Thoracic aorta (tissue), 2 donors: ENCODE data around the gene LRRK1. TPM values are rescaled to one million over a fixed set of nuclear protein-coding genes. Genes with fewer than 3 reads are reported as not detected.

Source experiments
- ATAC-seq: fragments of 150-250 bp; one replicate; pipeline ENCODE4 v1.8.0; 2017; ENCODE audit warnings: low read depth; ENCODE audit not compliant: insufficient number of reproducible peaks, low FRiP score
- DNase-seq: peaks from one replicate; pipeline ENCODE4 v3.0.0-alpha.2; 2020; ENCODE audit warnings: low spot score
- H3K27ac ChIP-seq, 2 donors: fragments of 200-600 bp; sonication (generic); 1 replicate in 1 of 2; 2 replicates in 1 of 2; pipeline ENCODE4 v1.5.1; 2016; ENCODE audit warnings: mild to moderate bottlenecking in 2 of 2, moderate library complexity in 2 of 2
- H3K27me3 ChIP-seq: fragments of 200-600 bp; sonication (generic); replicated peaks from 2 replicates; pipeline ENCODE4 v1.6.0; 2016; ENCODE audit warnings: mild to moderate bottlenecking; ENCODE audit not compliant: insufficient read depth
- H3K36me3 ChIP-seq: fragments of 200-600 bp; sonication (generic); one replicate; pipeline ENCODE4 v1.5.1; 2016
- H3K4me1 ChIP-seq, 2 donors: fragments of 200-600 bp; sonication (generic); 1 replicate in 1 of 2; 2 replicates in 1 of 2; pipeline versions ENCODE4 v1.5.1 to v1.6.0; 2016; ENCODE audit warnings: low read depth in 2 of 2, mild to moderate bottlenecking in 1 of 2; ENCODE audit not compliant: control insufficient read depth in 1 of 2
- H3K4me3 ChIP-seq: fragments of 200-600 bp; sonication (generic); 2 replicates; pipeline ENCODE4 v1.5.1; 2016; ENCODE audit warnings: mild to moderate bottlenecking
- H3K9me3 ChIP-seq: fragments of 200-600 bp; sonication (generic); 2 replicates; pipeline ENCODE4 v1.5.1; 2016
- total RNA-seq, 2 donors: library from RNA; depleted of rRNA; stranded (reverse); fragments of >200 nt; gene quantifications; one replicate each; pipeline versions ENCODE4 v1.1.0 to v1.2.3, GENCODE V29; 2016
- TF ChIP-seq, protein P1 (sequence below): fragments of 200-600 bp; sonication (generic); IDR thresholded peaks from one replicate; pipeline ENCODE4 v1.5.1; 2019; ENCODE audit warnings: antibody characterized with exemption

LRRK1 gene
- total RNA-seq, 2 donors from 2014 or later: 17.2 to 47.1 TPM

DNA sequence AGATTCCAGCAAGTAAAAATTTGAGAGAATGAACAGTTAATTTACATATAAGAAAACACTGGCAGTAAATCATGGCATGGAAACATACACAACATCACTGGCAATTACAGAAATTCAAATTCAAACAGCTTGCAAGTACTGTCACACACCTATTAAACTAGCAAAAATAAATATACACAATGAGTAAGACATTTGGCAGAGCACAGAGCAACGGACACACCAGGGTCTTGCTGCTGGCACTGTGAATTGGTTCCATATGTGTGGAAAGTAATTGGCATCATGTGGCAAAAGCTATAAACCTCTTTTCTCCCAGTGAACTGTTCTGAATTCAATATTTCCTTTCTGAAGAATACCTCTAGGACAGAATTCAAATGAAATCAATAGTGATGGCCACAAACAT, 78.3 kb downstream of the LRRK1 start:
- no peak for DNase-seq
- Histone ChIP-seq H3K4me1 (peaks cover 0 to 7% of the 10 kb centered on the region in 2 donors), H3K27ac (no peak overlapping the region), H3K27me3 (no peaks in the 10 kb centered on the region), H3K9me3 (no peaks in the 10 kb centered on the region), H3K4me3 (no peak overlapping the region), H3K36me3 (peaks cover 6% of the 10 kb centered on the region)
- TF ChIP-seq, protein P1, sequence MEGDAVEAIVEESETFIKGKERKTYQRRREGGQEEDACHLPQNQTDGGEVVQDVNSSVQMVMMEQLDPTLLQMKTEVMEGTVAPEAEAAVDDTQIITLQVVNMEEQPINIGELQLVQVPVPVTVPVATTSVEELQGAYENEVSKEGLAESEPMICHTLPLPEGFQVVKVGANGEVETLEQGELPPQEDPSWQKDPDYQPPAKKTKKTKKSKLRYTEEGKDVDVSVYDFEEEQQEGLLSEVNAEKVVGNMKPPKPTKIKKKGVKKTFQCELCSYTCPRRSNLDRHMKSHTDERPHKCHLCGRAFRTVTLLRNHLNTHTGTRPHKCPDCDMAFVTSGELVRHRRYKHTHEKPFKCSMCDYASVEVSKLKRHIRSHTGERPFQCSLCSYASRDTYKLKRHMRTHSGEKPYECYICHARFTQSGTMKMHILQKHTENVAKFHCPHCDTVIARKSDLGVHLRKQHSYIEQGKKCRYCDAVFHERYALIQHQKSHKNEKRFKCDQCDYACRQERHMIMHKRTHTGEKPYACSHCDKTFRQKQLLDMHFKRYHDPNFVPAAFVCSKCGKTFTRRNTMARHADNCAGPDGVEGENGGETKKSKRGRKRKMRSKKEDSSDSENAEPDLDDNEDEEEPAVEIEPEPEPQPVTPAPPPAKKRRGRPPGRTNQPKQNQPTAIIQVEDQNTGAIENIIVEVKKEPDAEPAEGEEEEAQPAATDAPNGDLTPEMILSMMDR: no peak
- no peak for ATAC-seq

DNA sequence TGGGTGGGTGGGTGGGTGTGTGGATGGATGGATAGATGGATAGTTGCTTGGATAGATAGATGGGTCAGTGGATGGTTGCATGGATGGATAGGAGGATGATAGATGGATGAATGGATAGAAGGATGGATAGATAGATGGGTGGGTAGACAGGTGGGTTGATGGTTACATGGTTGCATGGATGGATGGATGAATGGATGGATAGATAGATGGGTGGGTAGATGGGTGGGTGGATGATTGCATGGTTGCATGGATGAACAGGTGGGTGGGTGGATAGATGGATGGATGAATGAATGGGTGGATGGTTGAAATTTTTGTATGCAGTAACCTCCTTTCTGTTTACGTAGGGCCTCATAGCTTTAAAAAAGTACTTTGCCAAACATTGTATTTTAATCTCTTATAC, 79.5 kb downstream of the LRRK1 start:
- ATAC-seq (no peak), DNase-seq (no peak)
- Histone ChIP-seq H3K27ac (no peak overlapping the region), H3K4me3 (no peak overlapping the region), H3K4me1 (peaks cover 0 to 7% of the 10 kb centered on the region in 2 donors), H3K36me3 (peaks cover 6% of the 10 kb centered on the region), H3K27me3 (no peaks in the 10 kb centered on the region), H3K9me3 (no peaks in the 10 kb centered on the region)
- TF ChIP-seq, protein P1: no peak

DNA sequence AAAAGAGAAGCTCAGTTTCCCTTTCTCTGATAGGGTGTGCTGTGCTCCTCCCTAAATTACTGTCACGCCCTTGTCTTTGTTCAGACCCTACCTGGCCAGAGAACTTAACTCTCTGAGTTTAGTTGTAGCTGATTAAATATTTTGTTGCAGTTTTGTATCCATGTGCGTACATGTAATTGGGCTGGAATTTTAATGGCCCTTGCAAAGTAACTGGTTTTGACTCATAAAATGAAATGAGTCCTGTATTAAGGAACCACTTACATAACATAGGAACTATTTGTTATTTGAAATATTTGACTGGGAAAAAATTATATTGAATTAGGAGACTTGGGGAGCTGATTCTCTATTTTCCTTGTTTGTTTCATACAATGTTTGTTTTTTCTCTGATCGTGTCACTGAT, 80.2 kb downstream of the LRRK1 start:
- DNase-seq: no peak

DNA sequence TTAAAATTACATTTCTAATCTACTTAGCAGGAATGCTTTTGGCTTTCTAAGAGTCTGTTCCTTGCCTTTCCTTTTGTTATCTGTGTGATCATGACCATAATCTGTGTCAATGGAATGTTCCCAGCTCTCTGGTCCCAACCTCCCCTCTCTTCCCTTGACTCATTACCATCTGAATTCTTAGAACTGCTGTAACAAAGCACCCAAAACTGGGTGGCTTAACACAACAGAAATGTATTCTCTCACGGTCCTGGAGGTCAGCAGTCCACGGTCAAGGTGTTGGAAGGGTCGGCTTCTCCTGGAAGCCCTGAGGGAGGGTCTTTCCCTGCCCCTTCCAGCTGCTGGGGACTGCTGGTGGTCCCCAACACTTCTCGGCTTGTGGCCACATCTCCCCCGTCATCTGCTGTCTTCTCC, 81.1 kb downstream of the LRRK1 start:
- Histone ChIP-seq H3K4me1 (peaks cover 0 to 7% of the 10 kb centered on the region in 2 donors), H3K4me3 (no peak overlapping the region), H3K27ac (no peak overlapping the region), H3K9me3 (no peaks in the 10 kb centered on the region), H3K36me3 (peaks cover 6% of the 10 kb centered on the region), H3K27me3 (no peaks in the 10 kb centered on the region)
- ATAC-seq (no peak), DNase-seq (no peak)
- TF ChIP-seq, protein P1: no peak

More for the DNA sequence above, 80.2 kb downstream of the LRRK1 start:
- Histone ChIP-seq H3K4me1 (peaks cover 0 to 7% of the 10 kb centered on the region in 2 donors), H3K4me3 (no peak overlapping the region), H3K36me3 (peaks cover 6% of the 10 kb centered on the region), H3K27me3 (no peaks in the 10 kb centered on the region), H3K27ac (no peak overlapping the region), H3K9me3 (no peaks in the 10 kb centered on the region)
- TF ChIP-seq, protein P1: no peak
- ATAC-seq: no peak

DNA sequence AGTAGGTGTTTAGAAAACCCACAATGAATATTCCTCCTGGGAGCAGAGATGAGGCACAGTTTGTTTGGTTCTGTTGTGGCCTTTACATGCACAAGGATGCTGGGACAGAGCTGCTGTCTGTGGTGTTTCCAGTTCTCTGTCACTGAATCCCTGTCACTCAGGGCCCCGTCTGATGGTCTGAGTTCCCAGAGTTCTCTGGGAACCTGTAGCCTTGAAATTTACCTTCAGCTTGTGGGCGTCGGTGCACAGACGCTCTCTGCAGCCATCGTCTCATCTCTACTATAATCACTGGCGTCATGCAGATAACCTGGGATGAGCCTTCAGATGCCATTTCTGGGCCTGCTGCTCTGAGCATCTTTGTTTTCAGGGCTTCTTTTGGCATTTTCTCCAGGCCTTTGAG, 81.9 kb downstream of the LRRK1 start:
- no peaks in the 10 kb centered on the region for H3K9me3 ChIP-seq
- H3K4me1 ChIP-seq: peaks cover 0 to 7% of the 10 kb centered on the region in 2 donors
- peaks cover 6% of the 10 kb centered on the region for H3K36me3 ChIP-seq
- H3K4me3 ChIP-seq: no peak overlapping the region
- TF ChIP-seq, protein P1: no peak
- H3K27me3 ChIP-seq: no peaks in the 10 kb centered on the region
- DNase-seq (no peak), ATAC-seq (no peak)
- no peak overlapping the region for H3K27ac ChIP-seq
